Thyroid gland (tissue), 4 donors: ENCODE results near the gene MFAP3. TPM values are rescaled to one million over a fixed set of nuclear protein-coding genes. Genes with fewer than 3 reads are reported as not detected.
A peak's percentile ranks its signal among the peaks of the same experiment; 100 is the strongest.

Source experiments
- DNase-seq, 2 donors: peaks; one replicate each; pipeline ENCODE4 v3.0.0-alpha.2; 2019
- H3K27ac ChIP-seq, 3 donors: fragments of 200-600 bp; sonication (generic); 1 replicate in 2 of 3; 2 replicates in 1 of 3; pipeline ENCODE4 v1.5.1; 2016 to 2019; ENCODE audit warnings: mild to moderate bottlenecking in 1 of 3, moderate library complexity in 1 of 3
- H3K27me3 ChIP-seq: fragments of 200-600 bp; sonication (generic); one replicate; pipeline ENCODE4 v1.5.1; 2019
- H3K36me3 ChIP-seq, 2 donors: fragments of 200-600 bp; sonication (generic); one replicate each; pipeline ENCODE4 v1.5.1; 2016 to 2019
- H3K4me1 ChIP-seq, 2 donors: fragments of 200-600 bp; sonication (generic); one replicate each; pipeline ENCODE4 v1.5.1; 2017 to 2019
- H3K4me3 ChIP-seq, 3 donors: fragments of 200-600 bp; sonication (generic); replicated peaks in 1 of 3; 1 replicate in 2 of 3; 2 replicates in 1 of 3; pipeline ENCODE4 v1.5.1; 2016; ENCODE audit warnings: mild to moderate bottlenecking in 1 of 3
- H3K9me3 ChIP-seq: fragments of 200-600 bp; sonication (generic); one replicate; pipeline ENCODE4 v1.5.1; 2017
- POLR2A ChIP-seq, 2 donors: fragments of 450-650 bp; IDR thresholded peaks; one replicate each; pipeline ENCODE4 v1.6.1; 2017; ENCODE audit warnings: antibody characterized with exemption in 2 of 2, mild to moderate bottlenecking in 2 of 2, moderate library complexity in 1 of 2
- WGBS, 2 donors: methylation state at CpG; one replicate each; pipeline ENCODE4 v1.1.5; 2017; 5-methylcytosine and 5-hydroxymethylcytosine counted together
- intact Hi-C: fragments of 100-400 bp; cut with DNase I; formaldehyde crosslinking; loops from one replicate; pipeline ENCODE4 v1.15.1; 2023
- total RNA-seq, 4 donors: library from RNA; depleted of rRNA; stranded (reverse); fragments of >200 nt; gene quantifications; one replicate each; pipeline ENCODE4 v1.2.3, GENCODE V29; 2016
- TF ChIP-seq, protein P1 (sequence below), 6 experiments: fragments of 200-600 bp in 3 of 6; fragments of 450-650 bp in 3 of 6; sonication (generic) in 3 of 6; IDR thresholded peaks; one replicate each; pipeline ENCODE4 v1.5.1; 2016 to 2019; ENCODE audit warnings: antibody characterized with exemption in 6 of 6, mild to moderate bottlenecking in 2 of 6, inconsistent platforms in 1 of 6, moderate library complexity in 1 of 6

Gene MFAP3
- total RNA-seq, 4 donors from 2014 or later, result 47.4 to 72.4 (median 59.4) TPM

DNA sequence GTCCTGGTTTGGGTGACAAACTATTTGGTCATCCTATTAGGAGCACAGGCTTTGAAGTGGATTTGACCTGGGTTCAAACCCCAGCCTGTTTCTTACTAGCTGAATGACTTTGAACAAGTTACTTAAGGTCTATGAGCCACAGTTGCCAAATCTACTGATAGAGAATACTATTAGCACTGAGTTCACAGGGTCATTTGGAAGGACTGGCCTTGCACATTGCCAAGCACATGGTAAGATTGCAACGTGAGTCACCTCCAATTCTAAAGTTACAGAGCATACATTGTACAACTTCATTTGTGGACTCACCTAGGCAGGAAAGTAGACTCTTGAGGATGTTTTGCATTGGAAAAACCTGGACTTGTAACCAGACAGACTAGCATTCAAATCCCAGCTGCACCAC, 38.9 kb downstream of the MFAP3 start:
- Histone ChIP-seq H3K27me3 (no peaks in the 10 kb centered on the region), H3K36me3 (no peaks in the 10 kb centered on the region), H3K4me1 (peaks cover 12 to 28% of the 10 kb centered on the region in 2 donors), H3K27ac (no peak overlapping the region), H3K4me3 (no peak overlapping the region), H3K9me3 (no peaks in the 10 kb centered on the region)
- no peak for TF ChIP-seq POLR2A (IDR thresholded peaks at IDR 0.05)
- TF ChIP-seq, protein P1, sequence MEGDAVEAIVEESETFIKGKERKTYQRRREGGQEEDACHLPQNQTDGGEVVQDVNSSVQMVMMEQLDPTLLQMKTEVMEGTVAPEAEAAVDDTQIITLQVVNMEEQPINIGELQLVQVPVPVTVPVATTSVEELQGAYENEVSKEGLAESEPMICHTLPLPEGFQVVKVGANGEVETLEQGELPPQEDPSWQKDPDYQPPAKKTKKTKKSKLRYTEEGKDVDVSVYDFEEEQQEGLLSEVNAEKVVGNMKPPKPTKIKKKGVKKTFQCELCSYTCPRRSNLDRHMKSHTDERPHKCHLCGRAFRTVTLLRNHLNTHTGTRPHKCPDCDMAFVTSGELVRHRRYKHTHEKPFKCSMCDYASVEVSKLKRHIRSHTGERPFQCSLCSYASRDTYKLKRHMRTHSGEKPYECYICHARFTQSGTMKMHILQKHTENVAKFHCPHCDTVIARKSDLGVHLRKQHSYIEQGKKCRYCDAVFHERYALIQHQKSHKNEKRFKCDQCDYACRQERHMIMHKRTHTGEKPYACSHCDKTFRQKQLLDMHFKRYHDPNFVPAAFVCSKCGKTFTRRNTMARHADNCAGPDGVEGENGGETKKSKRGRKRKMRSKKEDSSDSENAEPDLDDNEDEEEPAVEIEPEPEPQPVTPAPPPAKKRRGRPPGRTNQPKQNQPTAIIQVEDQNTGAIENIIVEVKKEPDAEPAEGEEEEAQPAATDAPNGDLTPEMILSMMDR (IDR thresholded peaks at IDR 0.05), result no peak
- DNase-seq, result peak in 1 of 2 donors; percentile 10
- intact Hi-C loops, result loop anchor here (5.0 kb wide), 1 partner anchor 100 kb away; no protein-coding TSS in a partner anchor
- 20 to 43% methylated on average over 1 of the region's 1 CpG for WGBS, 2 donors

DNA sequence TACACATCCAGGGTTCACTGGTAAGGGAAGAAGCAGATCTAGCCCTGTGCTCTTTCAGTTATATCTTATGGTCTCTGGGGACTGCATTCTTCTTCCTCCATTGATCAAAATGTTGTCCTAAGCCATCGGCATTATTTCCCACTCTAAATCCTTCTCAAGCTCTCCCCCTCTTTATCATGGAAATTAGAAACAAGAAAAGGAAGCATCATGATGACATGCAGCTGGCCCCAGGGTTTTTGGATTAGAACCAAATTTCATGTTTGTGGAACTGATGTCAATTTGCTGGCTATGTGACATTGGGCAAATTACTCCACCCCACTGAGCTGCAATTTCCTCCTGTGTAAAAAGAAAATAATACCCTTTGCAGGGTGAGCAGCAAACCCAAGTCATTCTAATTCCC, 39.5 kb downstream of the MFAP3 start:
- intact Hi-C loops, result loop anchor here (5.0 kb wide), 1 partner anchor 99 kb away; no protein-coding TSS in a partner anchor

GRCh38 chr5:154081246-154081645, 42.5 kb downstream of the MFAP3 start:
- 84 to 98% methylated on average over 2 of the region's 2 CpGs for WGBS, 2 donors
- Histone ChIP-seq H3K4me1 (peaks cover 15 to 35% of the 10 kb centered on the region in 2 donors), H3K27me3 (no peaks in the 10 kb centered on the region), H3K27ac (no peak overlapping the region), H3K36me3 (no peaks in the 10 kb centered on the region), H3K4me3 (no peak overlapping the region), H3K9me3 (no peaks in the 10 kb centered on the region)
- TF ChIP-seq, protein P1 (IDR thresholded peaks at IDR 0.05), result no peak
- TF ChIP-seq POLR2A (IDR thresholded peaks at IDR 0.05), result no peak
- intact Hi-C loops, result no loop called here
- no peak for DNase-seq

More for the DNA sequence above, 39.5 kb downstream of the MFAP3 start:
- DNase-seq, result no peak
- no peak for TF ChIP-seq POLR2A (IDR thresholded peaks at IDR 0.05)
- TF ChIP-seq, protein P1 (IDR thresholded peaks at IDR 0.05), result no peak
- WGBS, 2 donors, result 26 to 48% methylated on average over 1 of the region's 1 CpG
- Histone ChIP-seq H3K27me3 (no peaks in the 10 kb centered on the region), H3K4me1 (peaks cover 12 to 28% of the 10 kb centered on the region in 2 donors), H3K27ac (no peak overlapping the region), H3K4me3 (no peak overlapping the region), H3K36me3 (no peaks in the 10 kb centered on the region), H3K9me3 (no peaks in the 10 kb centered on the region)

DNA sequence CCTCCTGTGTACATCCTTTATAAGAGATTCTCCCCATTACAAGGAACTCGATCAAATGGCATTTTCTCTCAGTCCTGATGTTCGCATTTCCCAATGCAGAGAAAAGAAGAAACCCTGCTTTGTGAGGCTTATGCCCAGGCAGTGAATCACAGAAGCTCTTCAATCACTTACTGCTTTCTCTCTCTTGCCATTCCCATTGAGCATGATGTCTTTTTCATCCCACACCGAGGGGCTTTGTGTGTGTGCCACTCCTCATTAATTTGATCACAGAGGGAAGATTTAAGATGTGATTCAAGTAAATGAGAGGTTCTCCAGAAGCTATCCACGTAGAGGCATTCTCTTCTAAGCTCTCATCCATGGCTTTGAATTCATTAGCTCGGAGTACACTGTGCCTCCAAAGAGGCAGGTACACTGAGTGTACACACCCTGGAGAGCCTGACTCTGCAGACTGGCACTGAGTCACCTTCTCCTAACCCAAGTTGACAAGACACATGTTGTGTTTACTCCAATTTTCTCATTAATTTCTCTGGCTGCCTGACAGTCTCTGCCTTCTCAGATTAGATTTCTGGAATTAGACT, 45.4 kb downstream of the MFAP3 start:
- H3K27ac ChIP-seq, result no peak overlapping the region
- intact Hi-C loops, result no loop called here
- WGBS, 2 donors, result 63 to 64% methylated on average over 5 of the region's 5 CpGs
- H3K4me3 ChIP-seq, result no peak overlapping the region
- H3K27me3 ChIP-seq, result no peaks in the 10 kb centered on the region
- no peak for TF ChIP-seq POLR2A (IDR thresholded peaks at IDR 0.05)
- TF ChIP-seq, protein P1 (IDR thresholded peaks at IDR 0.05), result no peak
- DNase-seq, result peak; percentile 29 to 36
- H3K9me3 ChIP-seq, result no peaks in the 10 kb centered on the region
- peaks cover 23 to 31% of the 10 kb centered on the region in 2 donors for H3K4me1 ChIP-seq
- no peaks in the 10 kb centered on the region for H3K36me3 ChIP-seq

DNA sequence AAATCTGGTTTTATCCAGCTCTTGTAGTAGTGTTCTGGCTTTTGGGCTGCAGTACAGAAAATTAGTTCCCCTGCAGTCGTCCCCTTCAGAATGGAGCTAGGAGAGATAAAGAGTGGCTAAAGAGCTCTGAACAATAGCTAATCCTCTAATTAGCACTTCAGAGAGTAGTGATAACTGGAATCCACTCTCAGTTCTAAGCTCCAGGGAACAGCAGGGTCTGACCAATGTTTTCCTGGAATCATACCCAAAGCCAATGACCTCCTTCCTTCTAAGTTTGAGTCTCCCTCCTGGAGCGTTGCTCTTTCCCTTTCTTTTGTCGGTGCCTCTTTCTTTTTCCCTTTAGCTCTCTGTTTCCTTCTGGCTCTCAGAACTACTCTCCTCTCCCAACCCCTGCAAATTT, 47.4 kb downstream of the MFAP3 start:
- Histone ChIP-seq H3K36me3 (no peaks in the 10 kb centered on the region), H3K27ac (no peak overlapping the region), H3K9me3 (no peaks in the 10 kb centered on the region), H3K4me1 (peaks cover 23 to 31% of the 10 kb centered on the region in 2 donors), H3K4me3 (no peak overlapping the region), H3K27me3 (no peaks in the 10 kb centered on the region)
- DNase-seq, result no peak
- intact Hi-C loops, result no loop called here
- 37 to 40% methylated on average over 3 of the region's 3 CpGs for WGBS, 2 donors
- no peak for TF ChIP-seq POLR2A (IDR thresholded peaks at IDR 0.05)
- TF ChIP-seq, protein P1 (IDR thresholded peaks at IDR 0.05), result no peak
